Fibroblast of skin of left biceps (primary cell): ENCODE measurements around the gene SULT1A1.
A peak's percentile ranks its signal among the peaks of the same experiment; 100 is the strongest.
"Not testable (repeated sequence)": the region's sequence is repeated elsewhere in the genome, so short reads cannot be mapped to it uniquely, and the experiment has no call there.

ENCODE experiments used
- DNase-seq, 2 experiments: peaks; one replicate each; pipeline ENCODE4 v3.0.0-alpha.2; 2013; ENCODE audit warnings: low read depth in 2 of 2

Gene SULT1A1

GRCh38 chr16:28591355-28591754 lies 18.5 kb downstream of the SULT1A1 start:
- DNase-seq: no peak

GRCh38 chr16:28590384-28591340 lies 19.2 kb downstream of the SULT1A1 start:
- DNase-seq: no peak

GRCh38 chr16:28589930-28590329 lies 19.9 kb downstream of the SULT1A1 start:
- DNase-seq: no peak

- no peak for DNase-seq
Measured at GRCh38 chr16:28589069-28589468, 20.8 kb downstream of the SULT1A1 start.

- no peak for DNase-seq
Measured at GRCh38 chr16:28587386-28587785, 22.5 kb downstream of the SULT1A1 start.

GRCh38 chr16:28586466-28586865 lies 23.4 kb downstream of the SULT1A1 start:
- DNase-seq: no peak

GRCh38 chr16:28585674-28586073 lies 24.2 kb downstream of the SULT1A1 start:
- DNase-seq: no peak

GRCh38 chr16:28580726-28581315 lies 29.0 kb downstream of the SULT1A1 start:
- no peak for DNase-seq

GRCh38 chr16:28575446-28576109 lies 34.3 kb downstream of the SULT1A1 start:
- DNase-seq: no peak

- DNase-seq: no peak
Measured at GRCh38 chr16:28574925-28575324, 34.9 kb downstream of the SULT1A1 start.

GRCh38 chr16:28573738-28574718 lies 35.8 kb downstream of the SULT1A1 start:
- DNase-seq: no peak

- peak in 1 of 2 experiments; percentile 19 for DNase-seq
Measured at GRCh38 chr16:28572696-28573510, 36.9 kb downstream of the SULT1A1 start.

GRCh38 chr16:28569968-28570752 lies 39.7 kb downstream of the SULT1A1 start:
- DNase-seq: no peak

- no peak for DNase-seq
Measured at GRCh38 chr16:28569021-28569420, 40.8 kb downstream of the SULT1A1 start.

- no peak for DNase-seq
Measured at GRCh38 chr16:28567292-28567691, 42.6 kb downstream of the SULT1A1 start.

- not testable (repeated sequence) for DNase-seq
Measured at GRCh38 chr16:28566233-28566925, 43.5 kb downstream of the SULT1A1 start.

GRCh38 chr16:28563218-28563617 lies 46.6 kb downstream of the SULT1A1 start:
- DNase-seq: no peak

GRCh38 chr16:28562199-28562598 lies 47.6 kb downstream of the SULT1A1 start:
- DNase-seq: no peak
